Panc1 (cell line): ENCODE data around the gene HMHB1. TPM values are rescaled to one million over a fixed set of nuclear protein-coding genes. Genes with fewer than 3 reads are reported as not detected.

ENCODE experiments used
- ATAC-seq: fragments of 200-7000 bp; cut with Tn5 transposase; 2 replicates; pipeline ENCODE4 v1.9.1; 2020; ENCODE audit warnings: mild to moderate bottlenecking, moderate library complexity
- BruUV-seq: library from RNA; stranded (reverse); fragments of 400-500 nt; replicated peaks from 2 replicates; lab custom pipeline; 2021; lab: Mats Ljungman, UMichigan
- CTCF ChIA-PET: fragments of 300-600 bp; sonication (Branson Sonifier 250); formaldehyde crosslinking; loops from one replicate; lab custom pipeline; 2022; ENCODE audit warnings: antibody characterized with exemption; lab: Charles Lee
- POLR2A ChIA-PET: fragments of 300-600 bp; sonication (Branson Sonifier 250); formaldehyde crosslinking; loops from one replicate; lab custom pipeline; 2022; ENCODE audit warnings: antibody characterized with exemption; lab: Charles Lee
- DNase-seq: peaks from one replicate; pipeline ENCODE4 v3.0.0-alpha.2; 2010; ENCODE audit warnings: low read depth, low spot score
- H3K27ac ChIP-seq: 2 replicates; pipeline ENCODE4 v1.5.1; 2011; ENCODE audit warnings: mild to moderate bottlenecking, low read length, inconsistent platforms
- H3K27me3 ChIP-seq: fragments of 200-500 bp; sonication (Bioruptor generic); 2 replicates; pipeline ENCODE4 v1.6.0; 2014; ENCODE audit warnings: low read length, inconsistent platforms; ENCODE audit not compliant: control insufficient read depth, insufficient read depth
- H3K36me3 ChIP-seq: fragments of 200-500 bp; sonication (Bioruptor generic); 2 replicates; pipeline ENCODE4 v1.5.1; 2014; ENCODE audit warnings: inconsistent platforms, mild to moderate bottlenecking, low read length, moderate library complexity; ENCODE audit not compliant: control insufficient read depth, insufficient read depth
- H3K4me1 ChIP-seq: 2 replicates; pipeline ENCODE4 v1.5.1; 2011; ENCODE audit warnings: inconsistent platforms, mild to moderate bottlenecking, low read length, moderate library complexity; ENCODE audit not compliant: control insufficient read depth, insufficient read depth
- H3K4me3 ChIP-seq, 2 experiments: 2 replicates each; pipeline ENCODE4 v1.5.1; 2011 to 2012; ENCODE audit warnings: low read depth in 2 of 2, low read length in 2 of 2, mild to moderate bottlenecking in 2 of 2, inconsistent platforms in 1 of 2, moderate library complexity in 1 of 2
- H3K9me3 ChIP-seq: fragments of 200-500 bp; sonication (Bioruptor generic); 2 replicates; pipeline ENCODE4 v1.5.1; 2014; ENCODE audit warnings: low read depth, mild to moderate bottlenecking, inconsistent platforms, low read length, moderate library complexity; ENCODE audit not compliant: control insufficient read depth, insufficient read depth
- POLR2AphosphoS5 ChIP-seq: IDR thresholded peaks from 2 replicates; pipeline ENCODE4 v1.6.1; 2012; ENCODE audit warnings: mild to moderate bottlenecking, low read depth, low read length, moderate library complexity
- REST ChIP-seq, 2 experiments: IDR thresholded peaks; 2 replicates each; pipeline ENCODE4 v1.6.1; 2011 to 2012; ENCODE audit warnings: low read depth in 2 of 2, control low read depth in 1 of 2, low read length in 1 of 2, mild to moderate bottlenecking in 1 of 2, moderate library complexity in 1 of 2; ENCODE audit not compliant: insufficient read depth in 1 of 2
- SIN3A ChIP-seq: IDR thresholded peaks from 2 replicates; pipeline ENCODE4 v1.6.1; 2012; ENCODE audit warnings: low read depth, mild to moderate bottlenecking, low read length, moderate library complexity, borderline replicate concordance; ENCODE audit not compliant: insufficient read depth
- TCF7L2 ChIP-seq: IDR thresholded peaks from 2 replicates; pipeline ENCODE4 v1.6.1; 2011; ENCODE audit warnings: mild to moderate bottlenecking, low read depth, low read length, inconsistent platforms
- in situ Hi-C: cut with HindIII; loops from 2 replicates; pipeline ENCODE4 v1.10.0; 2016; ENCODE audit warnings: low sequenced_read_pairs, low pct_unique_long_range_greater_than_20kb
- intact Hi-C: fragments of 100-400 bp; cut with micrococcal nuclease; formaldehyde crosslinking; loops from one replicate; pipeline ENCODE4 v1.10.0; 2022; ENCODE audit not compliant: unreplicated experiment
- total RNA-seq: library from RNA; stranded (reverse); gene quantifications from one replicate; pipeline ENCODE4 v1.2.1, GENCODE V29; 2021; ENCODE audit not compliant: unreplicated experiment
- TF ChIP-seq, protein P1 (sequence below): fragments of 450-650 bp; IDR thresholded peaks from 2 replicates; pipeline ENCODE4 v1.5.1; 2017; ENCODE audit warnings: mild to moderate bottlenecking

The HMHB1 gene
- total RNA-seq, 1 experiment from 2014 or later: not detected

- no peak for TF ChIP-seq SIN3A
- TF ChIP-seq TCF7L2: no peak
- TF ChIP-seq POLR2AphosphoS5: no peak
- TF ChIP-seq, protein P1, sequence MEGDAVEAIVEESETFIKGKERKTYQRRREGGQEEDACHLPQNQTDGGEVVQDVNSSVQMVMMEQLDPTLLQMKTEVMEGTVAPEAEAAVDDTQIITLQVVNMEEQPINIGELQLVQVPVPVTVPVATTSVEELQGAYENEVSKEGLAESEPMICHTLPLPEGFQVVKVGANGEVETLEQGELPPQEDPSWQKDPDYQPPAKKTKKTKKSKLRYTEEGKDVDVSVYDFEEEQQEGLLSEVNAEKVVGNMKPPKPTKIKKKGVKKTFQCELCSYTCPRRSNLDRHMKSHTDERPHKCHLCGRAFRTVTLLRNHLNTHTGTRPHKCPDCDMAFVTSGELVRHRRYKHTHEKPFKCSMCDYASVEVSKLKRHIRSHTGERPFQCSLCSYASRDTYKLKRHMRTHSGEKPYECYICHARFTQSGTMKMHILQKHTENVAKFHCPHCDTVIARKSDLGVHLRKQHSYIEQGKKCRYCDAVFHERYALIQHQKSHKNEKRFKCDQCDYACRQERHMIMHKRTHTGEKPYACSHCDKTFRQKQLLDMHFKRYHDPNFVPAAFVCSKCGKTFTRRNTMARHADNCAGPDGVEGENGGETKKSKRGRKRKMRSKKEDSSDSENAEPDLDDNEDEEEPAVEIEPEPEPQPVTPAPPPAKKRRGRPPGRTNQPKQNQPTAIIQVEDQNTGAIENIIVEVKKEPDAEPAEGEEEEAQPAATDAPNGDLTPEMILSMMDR: no peak
- no peak for TF ChIP-seq REST (IDR thresholded peaks at IDR 0.05; ENCODE audit: insufficient read depth in 1 of 2, low read depth in 2 of 2, low read length in 1 of 2)
- H3K4me1 ChIP-seq: no peaks in the 10 kb centered on the region
- CTCF ChIA-PET: interaction anchor here (0.6 kb wide), 1 partner anchor 1767 kb away, joined by 6 read pairs; no protein-coding TSS in a partner anchor
- H3K27me3 ChIP-seq: no peaks in the 10 kb centered on the region; the same call in 1 of the 2 replicates
- in situ Hi-C loops (no loop called here), intact Hi-C loops (no loop called here)
- no peak for ATAC-seq
- H3K4me3 ChIP-seq: no peak overlapping the region
- POLR2A ChIA-PET: no interaction called here
- no peak for DNase-seq
- no peak overlapping the region for H3K27ac ChIP-seq
- H3K9me3 ChIP-seq: no peaks in the 10 kb centered on the region
- no peaks in the 10 kb centered on the region for H3K36me3 ChIP-seq
- no TSS peak for BruUV-seq
These were observed 44.8 kb upstream of the HMHB1 start for GRCh38 chr5:143767162-143767561.

GRCh38 chr5:143769026-143769786 lies 42.8 kb upstream of the HMHB1 start:
- ATAC-seq (no peak), DNase-seq (no peak)
- no TSS peak for BruUV-seq
- H3K9me3 ChIP-seq: no peaks in the 10 kb centered on the region
- no peaks in the 10 kb centered on the region for H3K36me3 ChIP-seq
- no peak for TF ChIP-seq POLR2AphosphoS5
- no peak for TF ChIP-seq TCF7L2
- no peak for TF ChIP-seq REST (IDR thresholded peaks at IDR 0.05; ENCODE audit: insufficient read depth in 1 of 2, low read depth in 2 of 2, low read length in 1 of 2)
- TF ChIP-seq, protein P1: no peak
- no peak for TF ChIP-seq SIN3A
- no peak overlapping the region for H3K4me3 ChIP-seq
- POLR2A ChIA-PET: no interaction called here
- H3K27ac ChIP-seq: no peak overlapping the region
- H3K27me3 ChIP-seq: no peaks in the 10 kb centered on the region; the same call in 1 of the 2 replicates
- CTCF ChIA-PET: no interaction called here
- no peaks in the 10 kb centered on the region for H3K4me1 ChIP-seq
- intact Hi-C loops: no loop called here
- in situ Hi-C loops: no loop called here
